ENCODE measurements around the gene NHP2.

NHP2 gene

GRCh38 chr5:178143901-178144300, 9.8 kb downstream of the NHP2 start:
- no peak for DNase-seq (ENCODE audit: low read depth)
- no peak for TF ChIP-seq CTCF (IDR thresholded peaks at IDR 0.05; ENCODE audit: control insufficient read depth, extremely low read depth, insufficient read depth)
- H3K4me3 ChIP-seq (ENCODE audit: low read depth, low read length) = no peak overlapping the region

- DNase-seq (ENCODE audit: low read depth) = no peak
- H3K4me3 ChIP-seq (ENCODE audit: low read depth, low read length) = no peak overlapping the region
- TF ChIP-seq CTCF (IDR thresholded peaks at IDR 0.05; ENCODE audit: control insufficient read depth, extremely low read depth, insufficient read depth) = no peak
Measured at GRCh38 chr5:178143246-178143645, 10.4 kb downstream of the NHP2 start.

GRCh38 chr5:178142642-178143041, 11.0 kb downstream of the NHP2 start:
- DNase-seq (ENCODE audit: low read depth) = no peak

GRCh38 chr5:178141550-178141949, 12.1 kb downstream of the NHP2 start:
- no peak for DNase-seq (ENCODE audit: low read depth)
- TF ChIP-seq CTCF (IDR thresholded peaks at IDR 0.05; ENCODE audit: control insufficient read depth, extremely low read depth, insufficient read depth) = no peak
- H3K4me3 ChIP-seq (ENCODE audit: low read depth, low read length) = no peak overlapping the region

More at GRCh38 chr5:178142642-178143041, 11.0 kb downstream of the NHP2 start:
- TF ChIP-seq CTCF (IDR thresholded peaks at IDR 0.05; ENCODE audit: control insufficient read depth, extremely low read depth, insufficient read depth) = no peak
- H3K4me3 ChIP-seq (ENCODE audit: low read depth, low read length) = no peak overlapping the region

- no peak for TF ChIP-seq CTCF (IDR thresholded peaks at IDR 0.05; ENCODE audit: control insufficient read depth, extremely low read depth, insufficient read depth)
- no peak for DNase-seq (ENCODE audit: low read depth)
- no peak overlapping the region for H3K4me3 ChIP-seq (ENCODE audit: low read depth, low read length)
Measured at GRCh38 chr5:178137991-178138390, 15.7 kb downstream of the NHP2 start.

GRCh38 chr5:178136990-178137389, 16.7 kb downstream of the NHP2 start:
- TF ChIP-seq CTCF (IDR thresholded peaks at IDR 0.05; ENCODE audit: control insufficient read depth, extremely low read depth, insufficient read depth) = no peak
- DNase-seq (ENCODE audit: low read depth) = no peak
- H3K4me3 ChIP-seq (ENCODE audit: low read depth, low read length) = no peak overlapping the region

- no peak for TF ChIP-seq CTCF (IDR thresholded peaks at IDR 0.05; ENCODE audit: control insufficient read depth, extremely low read depth, insufficient read depth)
- no peak for DNase-seq (ENCODE audit: low read depth)
- H3K4me3 ChIP-seq (ENCODE audit: low read depth, low read length) = peak overlapping the region; percentile 93
Measured at GRCh38 chr5:178131446-178131996, 22.2 kb downstream of the NHP2 start.

Measured in LNCaP clone FGC (cell line).